ENCODE data around the gene SLC9A9.

SLC9A9 gene

GRCh38 chr3:143650827-143651226 lies 197.4 kb downstream of the SLC9A9 start:
- no peak for DNase-seq
- H3K27me3 ChIP-seq (replicated peaks; ENCODE audit: control insufficient read depth, insufficient read depth, low read length, poor library complexity, severe bottlenecking): no peaks in the 10 kb centered on the region
- no peak overlapping the region for H3K4me3 ChIP-seq (ENCODE audit: insufficient read depth, low read depth, low read length, poor library complexity, severe bottlenecking)

GRCh38 chr3:143650120-143650519 lies 198.1 kb downstream of the SLC9A9 start:
- Histone ChIP-seq H3K4me3 (ENCODE audit: insufficient read depth, low read depth, low read length, poor library complexity, severe bottlenecking) (no peak overlapping the region), H3K27me3 (replicated peaks; ENCODE audit: control insufficient read depth, insufficient read depth, low read length, poor library complexity, severe bottlenecking) (no peaks in the 10 kb centered on the region), H3K36me3 (ENCODE audit: control insufficient read depth, insufficient read depth, low read length) (peaks cover 5% of the 10 kb centered on the region), H3K9me3 (ENCODE audit: control insufficient read depth, low read length) (no peaks in the 10 kb centered on the region), H3K4me1 (ENCODE audit: control insufficient read depth, insufficient read depth, low read length, poor library complexity, severe bottlenecking) (no peaks in the 10 kb centered on the region), H3K27ac (ENCODE audit: insufficient read depth, low read length, poor library complexity, severe bottlenecking) (no peak overlapping the region)
- no peak for DNase-seq

More at GRCh38 chr3:143650827-143651226, 197.4 kb downstream of the SLC9A9 start:
- no peaks in the 10 kb centered on the region for H3K4me1 ChIP-seq (ENCODE audit: control insufficient read depth, insufficient read depth, low read length, poor library complexity, severe bottlenecking)
- H3K27ac ChIP-seq (ENCODE audit: insufficient read depth, low read length, poor library complexity, severe bottlenecking): no peak overlapping the region
- H3K36me3 ChIP-seq (ENCODE audit: control insufficient read depth, insufficient read depth, low read length): peaks cover 5% of the 10 kb centered on the region
- H3K9me3 ChIP-seq (ENCODE audit: control insufficient read depth, low read length): no peaks in the 10 kb centered on the region

GRCh38 chr3:143648708-143649107 lies 199.6 kb downstream of the SLC9A9 start:
- Histone ChIP-seq H3K4me3 (ENCODE audit: insufficient read depth, low read depth, low read length, poor library complexity, severe bottlenecking) (no peak overlapping the region), H3K4me1 (ENCODE audit: control insufficient read depth, insufficient read depth, low read length, poor library complexity, severe bottlenecking) (no peaks in the 10 kb centered on the region), H3K27ac (ENCODE audit: insufficient read depth, low read length, poor library complexity, severe bottlenecking) (no peak overlapping the region), H3K36me3 (ENCODE audit: control insufficient read depth, insufficient read depth, low read length) (peaks cover 5% of the 10 kb centered on the region), H3K9me3 (ENCODE audit: control insufficient read depth, low read length) (no peaks in the 10 kb centered on the region), H3K27me3 (replicated peaks; ENCODE audit: control insufficient read depth, insufficient read depth, low read length, poor library complexity, severe bottlenecking) (no peaks in the 10 kb centered on the region)
- DNase-seq: no peak

GRCh38 chr3:143648218-143648617 lies 200.1 kb downstream of the SLC9A9 start:
- DNase-seq: no peak
- Histone ChIP-seq H3K27ac (ENCODE audit: insufficient read depth, low read length, poor library complexity, severe bottlenecking) (no peak overlapping the region), H3K27me3 (replicated peaks; ENCODE audit: control insufficient read depth, insufficient read depth, low read length, poor library complexity, severe bottlenecking) (no peaks in the 10 kb centered on the region), H3K9me3 (ENCODE audit: control insufficient read depth, low read length) (no peaks in the 10 kb centered on the region), H3K4me1 (ENCODE audit: control insufficient read depth, insufficient read depth, low read length, poor library complexity, severe bottlenecking) (no peaks in the 10 kb centered on the region), H3K36me3 (ENCODE audit: control insufficient read depth, insufficient read depth, low read length) (peaks cover 5% of the 10 kb centered on the region), H3K4me3 (ENCODE audit: insufficient read depth, low read depth, low read length, poor library complexity, severe bottlenecking) (no peak overlapping the region)

- Histone ChIP-seq H3K9me3 (ENCODE audit: control insufficient read depth, low read length) (no peaks in the 10 kb centered on the region), H3K4me1 (ENCODE audit: control insufficient read depth, insufficient read depth, low read length, poor library complexity, severe bottlenecking) (no peaks in the 10 kb centered on the region), H3K36me3 (ENCODE audit: control insufficient read depth, insufficient read depth, low read length) (no peaks in the 10 kb centered on the region), H3K27me3 (replicated peaks; ENCODE audit: control insufficient read depth, insufficient read depth, low read length, poor library complexity, severe bottlenecking) (no peaks in the 10 kb centered on the region), H3K4me3 (ENCODE audit: insufficient read depth, low read depth, low read length, poor library complexity, severe bottlenecking) (no peak overlapping the region), H3K27ac (ENCODE audit: insufficient read depth, low read length, poor library complexity, severe bottlenecking) (no peak overlapping the region)
- no peak for DNase-seq
These were observed 203.7 kb downstream of the SLC9A9 start for GRCh38 chr3:143644370-143645089.

- Histone ChIP-seq H3K36me3 (ENCODE audit: control insufficient read depth, insufficient read depth, low read length) (no peaks in the 10 kb centered on the region), H3K4me1 (ENCODE audit: control insufficient read depth, insufficient read depth, low read length, poor library complexity, severe bottlenecking) (no peaks in the 10 kb centered on the region), H3K27me3 (replicated peaks; ENCODE audit: control insufficient read depth, insufficient read depth, low read length, poor library complexity, severe bottlenecking) (no peaks in the 10 kb centered on the region), H3K4me3 (ENCODE audit: insufficient read depth, low read depth, low read length, poor library complexity, severe bottlenecking) (no peak overlapping the region), H3K27ac (ENCODE audit: insufficient read depth, low read length, poor library complexity, severe bottlenecking) (no peak overlapping the region), H3K9me3 (ENCODE audit: control insufficient read depth, low read length) (no peaks in the 10 kb centered on the region)
- no peak for DNase-seq
These were observed 204.4 kb downstream of the SLC9A9 start for GRCh38 chr3:143643905-143644304.

- H3K27ac ChIP-seq (ENCODE audit: insufficient read depth, low read length, poor library complexity, severe bottlenecking): no peak overlapping the region
- H3K36me3 ChIP-seq (ENCODE audit: control insufficient read depth, insufficient read depth, low read length): no peaks in the 10 kb centered on the region
- no peaks in the 10 kb centered on the region for H3K4me1 ChIP-seq (ENCODE audit: control insufficient read depth, insufficient read depth, low read length, poor library complexity, severe bottlenecking)
- H3K9me3 ChIP-seq (ENCODE audit: control insufficient read depth, low read length): peaks cover 8% of the 10 kb centered on the region
- H3K4me3 ChIP-seq (ENCODE audit: insufficient read depth, low read depth, low read length, poor library complexity, severe bottlenecking): no peak overlapping the region
- no peaks in the 10 kb centered on the region for H3K27me3 ChIP-seq (replicated peaks; ENCODE audit: control insufficient read depth, insufficient read depth, low read length, poor library complexity, severe bottlenecking)
- no peak for DNase-seq
These were observed 207.5 kb downstream of the SLC9A9 start for GRCh38 chr3:143640774-143641173.

GRCh38 chr3:143637133-143637532 lies 211.1 kb downstream of the SLC9A9 start:
- Histone ChIP-seq H3K27me3 (replicated peaks; ENCODE audit: control insufficient read depth, insufficient read depth, low read length, poor library complexity, severe bottlenecking) (no peaks in the 10 kb centered on the region), H3K4me3 (ENCODE audit: insufficient read depth, low read depth, low read length, poor library complexity, severe bottlenecking) (no peak overlapping the region), H3K4me1 (ENCODE audit: control insufficient read depth, insufficient read depth, low read length, poor library complexity, severe bottlenecking) (no peaks in the 10 kb centered on the region), H3K27ac (ENCODE audit: insufficient read depth, low read length, poor library complexity, severe bottlenecking) (no peak overlapping the region), H3K36me3 (ENCODE audit: control insufficient read depth, insufficient read depth, low read length) (no peaks in the 10 kb centered on the region), H3K9me3 (ENCODE audit: control insufficient read depth, low read length) (peaks cover 8% of the 10 kb centered on the region)
- no peak for DNase-seq

GRCh38 chr3:143634991-143635390 lies 213.3 kb downstream of the SLC9A9 start:
- Histone ChIP-seq H3K27ac (ENCODE audit: insufficient read depth, low read length, poor library complexity, severe bottlenecking) (no peak overlapping the region), H3K27me3 (replicated peaks; ENCODE audit: control insufficient read depth, insufficient read depth, low read length, poor library complexity, severe bottlenecking) (no peaks in the 10 kb centered on the region), H3K4me1 (ENCODE audit: control insufficient read depth, insufficient read depth, low read length, poor library complexity, severe bottlenecking) (no peaks in the 10 kb centered on the region), H3K36me3 (ENCODE audit: control insufficient read depth, insufficient read depth, low read length) (no peaks in the 10 kb centered on the region), H3K9me3 (ENCODE audit: control insufficient read depth, low read length) (peaks cover 8% of the 10 kb centered on the region), H3K4me3 (ENCODE audit: insufficient read depth, low read depth, low read length, poor library complexity, severe bottlenecking) (no peak overlapping the region)
- no peak for DNase-seq

- Histone ChIP-seq H3K36me3 (ENCODE audit: control insufficient read depth, insufficient read depth, low read length) (no peaks in the 10 kb centered on the region), H3K27me3 (replicated peaks; ENCODE audit: control insufficient read depth, insufficient read depth, low read length, poor library complexity, severe bottlenecking) (no peaks in the 10 kb centered on the region), H3K4me3 (ENCODE audit: insufficient read depth, low read depth, low read length, poor library complexity, severe bottlenecking) (no peak overlapping the region), H3K9me3 (ENCODE audit: control insufficient read depth, low read length) (peaks cover 8% of the 10 kb centered on the region), H3K4me1 (ENCODE audit: control insufficient read depth, insufficient read depth, low read length, poor library complexity, severe bottlenecking) (no peaks in the 10 kb centered on the region), H3K27ac (ENCODE audit: insufficient read depth, low read length, poor library complexity, severe bottlenecking) (no peak overlapping the region)
- DNase-seq: no peak
These were observed 213.8 kb downstream of the SLC9A9 start for GRCh38 chr3:143634427-143634826.

All from effector memory CD4-positive, alpha-beta T cell (primary cell).